HCT116 (cell line): Measurements from ENCODE around the gene GPR78.

Source experiments
- ATF3 ChIP-seq: IDR thresholded peaks from 2 replicates; pipeline ENCODE4 v1.6.1; 2012
- CTCF ChIP-seq, 3 experiments: fragments of 200-600 bp in 1 of 3; sonication (generic) in 1 of 3; IDR thresholded peaks in 2 of 3; conservative IDR thresholded peaks in 1 of 3; 2 replicates each; pipeline ENCODE4 v1.5.1; 2012 to 2017; ENCODE audit warnings: low read depth in 2 of 3, low read length in 2 of 3, antibody characterized with exemption in 1 of 3, borderline replicate concordance in 1 of 3, control low read depth in 1 of 3, mild to moderate bottlenecking in 1 of 3, mixed read lengths in 1 of 3, mixed run types in 1 of 3, moderate library complexity in 1 of 3; ENCODE audit not compliant: insufficient read depth in 1 of 3
- EZH2 ChIP-seq: fragments of 200-600 bp; sonication (generic); IDR thresholded peaks from 2 replicates; pipeline ENCODE4 v1.6.1; 2017; ENCODE audit warnings: antibody characterized with exemption, mixed run types
- MAX ChIP-seq: IDR thresholded peaks from 2 replicates; pipeline ENCODE4 v1.6.1; 2012
- POLR2A ChIP-seq: IDR thresholded peaks from 2 replicates; pipeline ENCODE4 v1.7.0; 2011; ENCODE audit warnings: borderline replicate concordance; ENCODE audit not compliant: insufficient read depth, insufficient read length; ENCODE audit errors: extremely low read depth
- RAD21 ChIP-seq: IDR thresholded peaks from 2 replicates; pipeline ENCODE4 v1.6.1; 2012; ENCODE audit warnings: low read depth, mild to moderate bottlenecking
- REST ChIP-seq: IDR thresholded peaks from 2 replicates; pipeline ENCODE4 v1.6.1; 2012; ENCODE audit warnings: low read depth
- SIN3A ChIP-seq: IDR thresholded peaks from 2 replicates; pipeline ENCODE4 v1.6.1; 2012; ENCODE audit warnings: low read depth
- ZNF274 ChIP-seq: fragments of 200-500 bp; sonication (Bioruptor generic); IDR thresholded peaks from 2 replicates; pipeline ENCODE4 v1.6.1; 2014; ENCODE audit warnings: mild to moderate bottlenecking, low read depth, low read length, inconsistent platforms

GRCh38 chr4:8594097-8595038 is 14.2 kb downstream of the GPR78 start:
- TF ChIP-seq MAX = no peak
- peak; percentile 67 to 82 (median 78) for TF ChIP-seq CTCF (IDR thresholded peaks at IDR 0.05 in 2 of 3, conservative IDR thresholded peaks at IDR 0.05 in 1 of 3; ENCODE audit: borderline replicate concordance in 1 of 3, insufficient read depth in 1 of 3, low read depth in 2 of 3, low read length in 2 of 3)
- no peak for TF ChIP-seq ZNF274
- TF ChIP-seq POLR2A = no peak
- no peak for TF ChIP-seq EZH2
- no peak for TF ChIP-seq REST
- TF ChIP-seq ATF3 = no peak
- peak; percentile 92 for TF ChIP-seq RAD21
- no peak for TF ChIP-seq SIN3A
